GM18867 (cell line): Measurements from ENCODE around the gene PLEKHA5.
"Not testable (repeated sequence)": the region's sequence is repeated elsewhere in the genome, so short reads cannot be mapped to it uniquely, and the experiment has no call there.

Source experiments
- ATAC-seq: cut with Tn5 transposase; IDR thresholded peaks from one replicate; pipeline ENCODE4 v1.9.1; 2021; ENCODE audit warnings: mild to moderate bottlenecking, moderate library complexity; ENCODE audit not compliant: unreplicated experiment

Gene PLEKHA5

GRCh38 chr12:19398376-19399363, 269.1 kb downstream of the PLEKHA5 start:
- no peak for ATAC-seq

GRCh38 chr12:19400649-19401285, 271.2 kb downstream of the PLEKHA5 start:
- not testable (repeated sequence) for ATAC-seq

GRCh38 chr12:19402211-19402610, 272.7 kb downstream of the PLEKHA5 start:
- no peak for ATAC-seq

- ATAC-seq: no peak
These were observed 273.4 kb downstream of the PLEKHA5 start for GRCh38 chr12:19402743-19403431.

GRCh38 chr12:19404242-19404880, 274.8 kb downstream of the PLEKHA5 start:
- ATAC-seq: no peak

- ATAC-seq: no peak
These were observed 279.8 kb downstream of the PLEKHA5 start for GRCh38 chr12:19409376-19409775.

GRCh38 chr12:19410211-19410610, 280.7 kb downstream of the PLEKHA5 start:
- no peak for ATAC-seq

GRCh38 chr12:19410629-19411185, 281.2 kb downstream of the PLEKHA5 start:
- ATAC-seq: no peak

GRCh38 chr12:19411234-19412204, 282.0 kb downstream of the PLEKHA5 start:
- no peak for ATAC-seq

GRCh38 chr12:19412844-19413243, 283.3 kb downstream of the PLEKHA5 start:
- no peak for ATAC-seq

GRCh38 chr12:19413582-19413981, 284.0 kb downstream of the PLEKHA5 start:
- ATAC-seq: not testable (repeated sequence)

GRCh38 chr12:19415563-19415962, 286.0 kb downstream of the PLEKHA5 start:
- ATAC-seq: no peak

GRCh38 chr12:19419086-19419485, 289.6 kb downstream of the PLEKHA5 start:
- no peak for ATAC-seq

- no peak for ATAC-seq
These were observed 292.2 kb downstream of the PLEKHA5 start for GRCh38 chr12:19421503-19422282.

- no peak for ATAC-seq
These were observed 293.8 kb downstream of the PLEKHA5 start for GRCh38 chr12:19423166-19423930.
